ENCODE measurements around the gene LPCAT1. TPM values are rescaled to one million over a fixed set of nuclear protein-coding genes. Genes with fewer than 3 reads are reported as not detected.

The LPCAT1 gene
- total and polyA plus RNA-seq, 2 of the 13 experiments (the other 11 are each of a cell fraction or from before 2014, with no cell fraction given): 29.8 to 90.6 TPM

DNA sequence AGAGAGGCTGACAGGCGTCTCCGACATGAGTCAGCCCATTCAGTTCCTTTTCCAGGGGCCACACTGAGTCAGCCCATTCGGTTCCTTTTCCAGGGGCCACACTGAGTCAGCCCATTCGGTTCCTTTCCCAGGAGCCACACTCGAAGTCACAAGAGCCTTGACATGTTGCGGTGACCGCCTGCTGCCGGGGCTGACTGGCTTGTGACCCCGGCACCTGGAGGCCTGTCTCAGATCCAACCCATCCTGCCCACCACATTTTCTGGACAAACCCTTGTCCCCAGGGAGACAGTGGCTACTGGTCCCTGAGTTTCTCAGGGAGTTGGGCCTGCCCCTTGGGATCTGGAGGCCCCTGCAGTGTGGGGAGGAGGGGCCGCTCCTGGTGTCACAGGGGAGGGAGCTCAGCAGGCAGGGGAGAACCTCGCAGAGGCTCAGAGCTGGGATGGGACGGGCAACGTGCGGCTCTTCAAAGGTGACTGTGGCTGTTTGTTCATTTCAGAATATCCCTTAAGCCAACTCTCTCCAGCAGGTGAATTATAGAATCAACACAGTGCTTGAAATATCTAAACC lies 40.5 kb upstream of the LPCAT1 start (continued):
- TF ChIP-seq, protein P1, sequence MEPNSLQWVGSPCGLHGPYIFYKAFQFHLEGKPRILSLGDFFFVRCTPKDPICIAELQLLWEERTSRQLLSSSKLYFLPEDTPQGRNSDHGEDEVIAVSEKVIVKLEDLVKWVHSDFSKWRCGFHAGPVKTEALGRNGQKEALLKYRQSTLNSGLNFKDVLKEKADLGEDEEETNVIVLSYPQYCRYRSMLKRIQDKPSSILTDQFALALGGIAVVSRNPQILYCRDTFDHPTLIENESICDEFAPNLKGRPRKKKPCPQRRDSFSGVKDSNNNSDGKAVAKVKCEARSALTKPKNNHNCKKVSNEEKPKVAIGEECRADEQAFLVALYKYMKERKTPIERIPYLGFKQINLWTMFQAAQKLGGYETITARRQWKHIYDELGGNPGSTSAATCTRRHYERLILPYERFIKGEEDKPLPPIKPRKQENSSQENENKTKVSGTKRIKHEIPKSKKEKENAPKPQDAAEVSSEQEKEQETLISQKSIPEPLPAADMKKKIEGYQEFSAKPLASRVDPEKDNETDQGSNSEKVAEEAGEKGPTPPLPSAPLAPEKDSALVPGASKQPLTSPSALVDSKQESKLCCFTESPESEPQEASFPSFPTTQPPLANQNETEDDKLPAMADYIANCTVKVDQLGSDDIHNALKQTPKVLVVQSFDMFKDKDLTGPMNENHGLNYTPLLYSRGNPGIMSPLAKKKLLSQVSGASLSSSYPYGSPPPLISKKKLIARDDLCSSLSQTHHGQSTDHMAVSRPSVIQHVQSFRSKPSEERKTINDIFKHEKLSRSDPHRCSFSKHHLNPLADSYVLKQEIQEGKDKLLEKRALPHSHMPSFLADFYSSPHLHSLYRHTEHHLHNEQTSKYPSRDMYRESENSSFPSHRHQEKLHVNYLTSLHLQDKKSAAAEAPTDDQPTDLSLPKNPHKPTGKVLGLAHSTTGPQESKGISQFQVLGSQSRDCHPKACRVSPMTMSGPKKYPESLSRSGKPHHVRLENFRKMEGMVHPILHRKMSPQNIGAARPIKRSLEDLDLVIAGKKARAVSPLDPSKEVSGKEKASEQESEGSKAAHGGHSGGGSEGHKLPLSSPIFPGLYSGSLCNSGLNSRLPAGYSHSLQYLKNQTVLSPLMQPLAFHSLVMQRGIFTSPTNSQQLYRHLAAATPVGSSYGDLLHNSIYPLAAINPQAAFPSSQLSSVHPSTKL (CRISPR knock-in tag; IDR thresholded peaks at IDR 0.05): 0 out of 2 replicates have a peak, but pooled peaks have one; percentile 48
- TF ChIP-seq ZNF772 (CRISPR knock-in tag; IDR thresholded peaks at IDR 0.05): peak; percentile 51; the same call in 1 of the 2 replicates
- no peak for TF ChIP-seq ZNF44 (CRISPR knock-in tag; IDR thresholded peaks at IDR 0.05)
- TF ChIP-seq TAF1 (CRISPR knock-in tag; IDR thresholded peaks at IDR 0.05): no peak
- peak; percentile 43; the same call in 1 of the 2 replicates for TF ChIP-seq ZNF605 (CRISPR knock-in tag; IDR thresholded peaks at IDR 0.05)
- no peak for TF ChIP-seq ZNF510 (CRISPR knock-in tag; IDR thresholded peaks at IDR 0.05; ENCODE audit: low read depth)
- no peak; the same call in 1 of the 2 replicates for TF ChIP-seq ZNF546 (CRISPR knock-in tag; conservative IDR thresholded peaks at IDR 0.05)
- no peak for TF ChIP-seq NBN (conservative IDR thresholded peaks at IDR 0.05)
- TF ChIP-seq, protein P2, sequence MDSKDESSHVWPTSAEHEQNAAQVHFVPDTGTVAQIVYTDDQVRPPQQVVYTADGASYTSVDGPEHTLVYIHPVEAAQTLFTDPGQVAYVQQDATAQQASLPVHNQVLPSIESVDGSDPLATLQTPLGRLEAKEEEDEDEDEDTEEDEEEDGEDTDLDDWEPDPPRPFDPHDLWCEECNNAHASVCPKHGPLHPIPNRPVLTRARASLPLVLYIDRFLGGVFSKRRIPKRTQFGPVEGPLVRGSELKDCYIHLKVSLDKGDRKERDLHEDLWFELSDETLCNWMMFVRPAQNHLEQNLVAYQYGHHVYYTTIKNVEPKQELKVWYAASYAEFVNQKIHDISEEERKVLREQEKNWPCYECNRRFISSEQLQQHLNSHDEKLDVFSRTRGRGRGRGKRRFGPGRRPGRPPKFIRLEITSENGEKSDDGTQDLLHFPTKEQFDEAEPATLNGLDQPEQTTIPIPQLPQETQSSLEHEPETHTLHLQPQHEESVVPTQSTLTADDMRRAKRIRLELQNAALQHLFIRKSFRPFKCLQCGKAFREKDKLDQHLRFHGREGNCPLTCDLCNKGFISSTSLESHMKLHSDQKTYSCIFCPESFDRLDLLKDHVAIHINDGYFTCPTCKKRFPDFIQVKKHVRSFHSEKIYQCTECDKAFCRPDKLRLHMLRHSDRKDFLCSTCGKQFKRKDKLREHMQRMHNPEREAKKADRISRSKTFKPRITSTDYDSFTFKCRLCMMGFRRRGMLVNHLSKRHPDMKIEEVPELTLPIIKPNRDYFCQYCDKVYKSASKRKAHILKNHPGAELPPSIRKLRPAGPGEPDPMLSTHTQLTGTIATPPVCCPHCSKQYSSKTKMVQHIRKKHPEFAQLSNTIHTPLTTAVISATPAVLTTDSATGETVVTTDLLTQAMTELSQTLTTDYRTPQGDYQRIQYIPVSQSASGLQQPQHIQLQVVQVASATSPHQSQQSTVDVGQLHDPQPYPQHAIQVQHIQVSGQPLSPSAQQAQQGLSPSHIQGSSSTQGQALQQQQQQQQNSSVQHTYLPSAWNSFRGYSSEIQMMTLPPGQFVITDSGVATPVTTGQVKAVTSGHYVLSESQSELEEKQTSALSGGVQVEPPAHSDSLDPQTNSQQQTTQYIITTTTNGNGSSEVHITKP (CRISPR knock-in tag; IDR thresholded peaks at IDR 0.05; ENCODE audit: low read depth): peak; percentile 34; the same call in 1 of the 2 replicates
- no peak for TF ChIP-seq GTF2F1 (IDR thresholded peaks at IDR 0.05; ENCODE audit: low read length)
- peak; percentile 55; the same call in 1 of the 2 replicates for TF ChIP-seq HDAC1 (CRISPR knock-in tag; IDR thresholded peaks at IDR 0.05)
- no peak for TF ChIP-seq CEBPB (IDR thresholded peaks at IDR 0.05; ENCODE audit: borderline replicate concordance, low read depth, low read length)
- no peak for TF ChIP-seq PRMT3 (CRISPR knock-in tag; IDR thresholded peaks at IDR 0.05; ENCODE audit: borderline replicate concordance, low read depth)
- TF ChIP-seq, protein P3, sequence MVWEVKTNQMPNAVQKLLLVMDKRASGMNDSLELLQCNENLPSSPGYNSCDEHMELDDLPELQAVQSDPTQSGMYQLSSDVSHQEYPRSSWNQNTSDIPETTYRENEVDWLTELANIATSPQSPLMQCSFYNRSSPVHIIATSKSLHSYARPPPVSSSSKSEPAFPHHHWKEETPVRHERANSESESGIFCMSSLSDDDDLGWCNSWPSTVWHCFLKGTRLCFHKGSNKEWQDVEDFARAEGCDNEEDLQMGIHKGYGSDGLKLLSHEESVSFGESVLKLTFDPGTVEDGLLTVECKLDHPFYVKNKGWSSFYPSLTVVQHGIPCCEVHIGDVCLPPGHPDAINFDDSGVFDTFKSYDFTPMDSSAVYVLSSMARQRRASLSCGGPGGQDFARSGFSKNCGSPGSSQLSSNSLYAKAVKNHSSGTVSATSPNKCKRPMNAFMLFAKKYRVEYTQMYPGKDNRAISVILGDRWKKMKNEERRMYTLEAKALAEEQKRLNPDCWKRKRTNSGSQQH (CRISPR knock-in tag; IDR thresholded peaks at IDR 0.05; ENCODE audit: low read depth): peak; percentile 37; the same call in 1 of the 2 replicates
- TF ChIP-seq, protein P4, sequence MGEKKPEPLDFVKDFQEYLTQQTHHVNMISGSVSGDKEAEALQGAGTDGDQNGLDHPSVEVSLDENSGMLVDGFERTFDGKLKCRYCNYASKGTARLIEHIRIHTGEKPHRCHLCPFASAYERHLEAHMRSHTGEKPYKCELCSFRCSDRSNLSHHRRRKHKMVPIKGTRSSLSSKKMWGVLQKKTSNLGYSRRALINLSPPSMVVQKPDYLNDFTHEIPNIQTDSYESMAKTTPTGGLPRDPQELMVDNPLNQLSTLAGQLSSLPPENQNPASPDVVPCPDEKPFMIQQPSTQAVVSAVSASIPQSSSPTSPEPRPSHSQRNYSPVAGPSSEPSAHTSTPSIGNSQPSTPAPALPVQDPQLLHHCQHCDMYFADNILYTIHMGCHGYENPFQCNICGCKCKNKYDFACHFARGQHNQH (CRISPR knock-in tag; IDR thresholded peaks at IDR 0.05): peak; percentile 70; the same call in 1 of the 2 replicates
- TF ChIP-seq HMGA1 (CRISPR knock-in tag; conservative IDR thresholded peaks at IDR 0.05): no peak
- peak; percentile 37; the same call in 1 of the 2 replicates for TF ChIP-seq ZNF891 (CRISPR knock-in tag; IDR thresholded peaks at IDR 0.05)
- peak; percentile 19; the same call in 1 of the 2 replicates for TF ChIP-seq TGIF2 (CRISPR knock-in tag; IDR thresholded peaks at IDR 0.05)
- TF ChIP-seq ZNF33B (CRISPR knock-in tag; IDR thresholded peaks at IDR 0.05): no peak
- no peak for TF ChIP-seq JARID2 (CRISPR knock-in tag; IDR thresholded peaks at IDR 0.05; ENCODE audit: insufficient replicate concordance)

Data from HepG2 (cell line).